Activated naive CD8-positive, alpha-beta T cell treated with anti-CD3 and anti-CD28 coated beads, Interleukin-2, amount 10 ng/mL, durations not matched to agents 7 days and 5 days (primary cell): Measurements from ENCODE around the gene IGSF21. TPM values are rescaled to one million over a fixed set of nuclear protein-coding genes. Genes with fewer than 3 reads are reported as not detected.

ENCODE experiments used
- ATAC-seq: fragments of 150-1000 bp; cut with Tn5 transposase; one replicate; pipeline ENCODE4 v1.10.0; 2021; ENCODE audit warnings: low read depth, moderate library complexity
- POLR2A ChIA-PET: fragments of 350-600 bp; sonication (Branson Sonifier 250); formaldehyde crosslinking; loops from one replicate; lab custom pipeline; 2021; ENCODE audit warnings: antibody characterized with exemption; lab: Charles Lee
- DNase-seq: peaks from one replicate; pipeline ENCODE4 v3.0.0; 2021
- H3K27ac Mint-ChIP-seq: one replicate; pipeline ENCODE4 v1.8.0; 2022; ENCODE audit warnings: mild to moderate bottlenecking, mixed read lengths
- H3K27me3 Mint-ChIP-seq: one replicate; pipeline ENCODE4 v1.8.0; 2022; ENCODE audit warnings: mild to moderate bottlenecking, moderate library complexity, mixed read lengths
- H3K36me3 Mint-ChIP-seq: one replicate; pipeline ENCODE4 v1.8.0; 2021; ENCODE audit warnings: mild to moderate bottlenecking, mixed read lengths
- H3K4me1 Mint-ChIP-seq: one replicate; pipeline ENCODE4 v1.8.0; 2021; ENCODE audit warnings: mixed read lengths
- H3K4me3 Mint-ChIP-seq: one replicate; pipeline ENCODE4 v1.8.0; 2022; ENCODE audit warnings: mild to moderate bottlenecking, moderate library complexity, mixed read lengths
- H3K9me3 Mint-ChIP-seq: one replicate; pipeline ENCODE4 v1.8.0; 2021; ENCODE audit warnings: mixed read lengths
- total RNA-seq, 2 experiments: library from RNA; stranded (reverse); gene quantifications; one replicate each; pipeline ENCODE4 v1.2.3, GENCODE V29; 2021

Gene IGSF21
- total RNA-seq, 2 experiments from 2014 or later = not detected

GRCh38 chr1:18230321-18230720 lies 122.7 kb downstream of the IGSF21 start:
- POLR2A ChIA-PET = no interaction called here
- DNase-seq = no peak
- Mint-ChIP-seq H3K9me3 (peaks cover 10% of the 10 kb centered on the region), H3K4me1 (no peaks in the 10 kb centered on the region), H3K27ac (no peak overlapping the region), H3K36me3 (no peaks in the 10 kb centered on the region), H3K27me3 (no peaks in the 10 kb centered on the region), H3K4me3 (no peak overlapping the region)
- ATAC-seq = no peak

- no peak overlapping the region for H3K4me3 Mint-ChIP-seq
- H3K27me3 Mint-ChIP-seq = no peaks in the 10 kb centered on the region
- no peaks in the 10 kb centered on the region for H3K4me1 Mint-ChIP-seq
- DNase-seq = no peak
- no peak overlapping the region for H3K27ac Mint-ChIP-seq
- peaks cover 10% of the 10 kb centered on the region for H3K9me3 Mint-ChIP-seq
- no peaks in the 10 kb centered on the region for H3K36me3 Mint-ChIP-seq
- POLR2A ChIA-PET = no interaction called here
- no peak for ATAC-seq
Measured at GRCh38 chr1:18230840-18231239, 123.2 kb downstream of the IGSF21 start.

GRCh38 chr1:18232052-18232451 lies 124.5 kb downstream of the IGSF21 start:
- Mint-ChIP-seq H3K36me3 (no peaks in the 10 kb centered on the region), H3K4me1 (no peaks in the 10 kb centered on the region), H3K9me3 (peaks cover 10% of the 10 kb centered on the region), H3K27ac (no peak overlapping the region), H3K27me3 (no peaks in the 10 kb centered on the region), H3K4me3 (no peak overlapping the region)
- ATAC-seq = no peak
- POLR2A ChIA-PET = no interaction called here
- DNase-seq = no peak

- no peak for ATAC-seq
- Mint-ChIP-seq H3K4me3 (no peak overlapping the region), H3K27ac (no peak overlapping the region), H3K4me1 (no peaks in the 10 kb centered on the region), H3K27me3 (no peaks in the 10 kb centered on the region), H3K36me3 (no peaks in the 10 kb centered on the region), H3K9me3 (peaks cover 10% of the 10 kb centered on the region)
- DNase-seq = no peak
- POLR2A ChIA-PET = no interaction called here
Measured at GRCh38 chr1:18233176-18233864, 125.7 kb downstream of the IGSF21 start.

- DNase-seq (no peak), ATAC-seq (no peak)
- H3K4me1 Mint-ChIP-seq = no peaks in the 10 kb centered on the region
- no peaks in the 10 kb centered on the region for H3K36me3 Mint-ChIP-seq
- peaks cover 10% of the 10 kb centered on the region for H3K9me3 Mint-ChIP-seq
- POLR2A ChIA-PET = no interaction called here
- H3K4me3 Mint-ChIP-seq = no peak overlapping the region
- no peaks in the 10 kb centered on the region for H3K27me3 Mint-ChIP-seq
- no peak overlapping the region for H3K27ac Mint-ChIP-seq
Measured at GRCh38 chr1:18234790-18235242, 127.2 kb downstream of the IGSF21 start.

- Mint-ChIP-seq H3K36me3 (no peaks in the 10 kb centered on the region), H3K9me3 (peaks cover 4% of the 10 kb centered on the region), H3K4me3 (no peak overlapping the region), H3K27me3 (no peaks in the 10 kb centered on the region), H3K4me1 (no peaks in the 10 kb centered on the region), H3K27ac (no peak overlapping the region)
- ATAC-seq (no peak), DNase-seq (no peak)
- POLR2A ChIA-PET = no interaction called here
Measured at GRCh38 chr1:18237371-18237770, 129.8 kb downstream of the IGSF21 start.

GRCh38 chr1:18238190-18238589 lies 130.6 kb downstream of the IGSF21 start:
- H3K4me3 Mint-ChIP-seq = no peak overlapping the region
- no peak for ATAC-seq

GRCh38 chr1:18239671-18240070 lies 132.1 kb downstream of the IGSF21 start:
- Mint-ChIP-seq H3K36me3 (no peaks in the 10 kb centered on the region), H3K27ac (no peak overlapping the region), H3K27me3 (no peaks in the 10 kb centered on the region), H3K9me3 (no peaks in the 10 kb centered on the region), H3K4me1 (no peaks in the 10 kb centered on the region), H3K4me3 (no peak overlapping the region)
- POLR2A ChIA-PET = no interaction called here
- DNase-seq (no peak), ATAC-seq (no peak)

More at GRCh38 chr1:18238190-18238589, 130.6 kb downstream of the IGSF21 start:
- Mint-ChIP-seq H3K27me3 (no peaks in the 10 kb centered on the region), H3K27ac (no peak overlapping the region), H3K9me3 (no peaks in the 10 kb centered on the region), H3K4me1 (no peaks in the 10 kb centered on the region), H3K36me3 (no peaks in the 10 kb centered on the region)
- POLR2A ChIA-PET = no interaction called here
- no peak for DNase-seq

- H3K4me3 Mint-ChIP-seq = no peak overlapping the region
Measured at GRCh38 chr1:18240906-18241305, 133.3 kb downstream of the IGSF21 start.

GRCh38 chr1:18241891-18242290 lies 134.3 kb downstream of the IGSF21 start:
- H3K36me3 Mint-ChIP-seq = no peaks in the 10 kb centered on the region
- no peak overlapping the region for H3K27ac Mint-ChIP-seq
- no peak overlapping the region for H3K4me3 Mint-ChIP-seq
- no peaks in the 10 kb centered on the region for H3K4me1 Mint-ChIP-seq
- POLR2A ChIA-PET = no interaction called here
- H3K27me3 Mint-ChIP-seq = no peaks in the 10 kb centered on the region
- H3K9me3 Mint-ChIP-seq = no peaks in the 10 kb centered on the region
- DNase-seq (no peak), ATAC-seq (no peak)

More at GRCh38 chr1:18240906-18241305, 133.3 kb downstream of the IGSF21 start:
- Mint-ChIP-seq H3K27ac (no peak overlapping the region), H3K36me3 (no peaks in the 10 kb centered on the region), H3K27me3 (no peaks in the 10 kb centered on the region), H3K4me1 (no peaks in the 10 kb centered on the region), H3K9me3 (no peaks in the 10 kb centered on the region)
- DNase-seq = no peak
- ATAC-seq = no peak
- POLR2A ChIA-PET = no interaction called here

GRCh38 chr1:18243503-18244175 lies 136.0 kb downstream of the IGSF21 start:
- Mint-ChIP-seq H3K9me3 (no peaks in the 10 kb centered on the region), H3K27ac (no peak overlapping the region), H3K4me3 (no peak overlapping the region), H3K36me3 (no peaks in the 10 kb centered on the region), H3K27me3 (no peaks in the 10 kb centered on the region), H3K4me1 (no peaks in the 10 kb centered on the region)
- POLR2A ChIA-PET = no interaction called here
- no peak for DNase-seq
- ATAC-seq = no peak

- Mint-ChIP-seq H3K27ac (no peak overlapping the region), H3K27me3 (no peaks in the 10 kb centered on the region), H3K9me3 (no peaks in the 10 kb centered on the region), H3K4me1 (no peaks in the 10 kb centered on the region), H3K36me3 (no peaks in the 10 kb centered on the region), H3K4me3 (no peak overlapping the region)
- DNase-seq (no peak), ATAC-seq (no peak)
- POLR2A ChIA-PET = no interaction called here
Measured at GRCh38 chr1:18244762-18245161, 137.2 kb downstream of the IGSF21 start.

- no peaks in the 10 kb centered on the region for H3K9me3 Mint-ChIP-seq
- no peak overlapping the region for H3K4me3 Mint-ChIP-seq
- POLR2A ChIA-PET = no interaction called here
- DNase-seq (no peak), ATAC-seq (no peak)
- H3K4me1 Mint-ChIP-seq = no peaks in the 10 kb centered on the region
- no peaks in the 10 kb centered on the region for H3K27me3 Mint-ChIP-seq
- no peak overlapping the region for H3K27ac Mint-ChIP-seq
- H3K36me3 Mint-ChIP-seq = no peaks in the 10 kb centered on the region
Measured at GRCh38 chr1:18245647-18246046, 138.0 kb downstream of the IGSF21 start.

GRCh38 chr1:18246543-18246942 lies 138.9 kb downstream of the IGSF21 start:
- H3K9me3 Mint-ChIP-seq = no peaks in the 10 kb centered on the region
- no peaks in the 10 kb centered on the region for H3K36me3 Mint-ChIP-seq

More at GRCh38 chr1:18246543-18246942, 138.9 kb downstream of the IGSF21 start:
- no peak for DNase-seq
- POLR2A ChIA-PET = no interaction called here
- no peaks in the 10 kb centered on the region for H3K27me3 Mint-ChIP-seq
- H3K27ac Mint-ChIP-seq = no peak overlapping the region
- no peak overlapping the region for H3K4me3 Mint-ChIP-seq
- no peak for ATAC-seq
- no peaks in the 10 kb centered on the region for H3K4me1 Mint-ChIP-seq
